GM21390 (cell line): ENCODE results near the gene PRDM16.

ENCODE experiments used
- ATAC-seq: cut with Tn5 transposase; IDR thresholded peaks from one replicate; pipeline ENCODE4 v1.9.1; 2021; ENCODE audit not compliant: unreplicated experiment

Gene PRDM16

DNA sequence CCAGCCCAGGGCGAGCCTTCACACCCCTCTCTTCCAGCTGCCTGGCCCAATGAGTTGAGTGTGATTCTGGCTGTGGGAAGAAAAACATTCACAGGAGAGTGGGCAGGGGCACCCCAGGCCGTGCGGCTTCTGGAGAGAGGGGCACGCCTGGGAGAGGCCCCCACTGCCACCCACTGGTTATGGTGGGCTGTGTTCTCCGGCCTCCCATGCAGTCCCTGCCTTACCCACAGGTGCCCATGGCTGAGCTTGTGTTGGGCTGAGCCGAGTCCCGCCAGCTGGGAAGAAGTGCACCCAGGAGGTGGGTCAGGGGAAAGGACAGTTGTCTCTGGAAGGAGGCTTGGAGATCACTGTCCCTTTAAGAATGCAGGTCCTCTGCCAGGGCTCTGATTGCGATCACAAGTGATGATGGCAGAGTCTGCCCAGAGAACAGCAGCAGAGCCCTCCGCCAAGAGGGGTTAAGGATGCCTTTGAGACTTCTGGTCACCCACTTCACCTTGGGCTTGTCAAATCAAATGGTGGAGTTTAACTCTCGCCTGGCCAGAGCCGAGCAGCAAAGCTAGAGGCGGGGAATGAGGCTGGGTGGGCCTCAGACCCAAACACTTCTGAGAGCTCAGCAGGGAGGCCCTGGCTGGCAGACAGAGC lies 260.8 kb downstream of the PRDM16 start:
- no peak for ATAC-seq

DNA sequence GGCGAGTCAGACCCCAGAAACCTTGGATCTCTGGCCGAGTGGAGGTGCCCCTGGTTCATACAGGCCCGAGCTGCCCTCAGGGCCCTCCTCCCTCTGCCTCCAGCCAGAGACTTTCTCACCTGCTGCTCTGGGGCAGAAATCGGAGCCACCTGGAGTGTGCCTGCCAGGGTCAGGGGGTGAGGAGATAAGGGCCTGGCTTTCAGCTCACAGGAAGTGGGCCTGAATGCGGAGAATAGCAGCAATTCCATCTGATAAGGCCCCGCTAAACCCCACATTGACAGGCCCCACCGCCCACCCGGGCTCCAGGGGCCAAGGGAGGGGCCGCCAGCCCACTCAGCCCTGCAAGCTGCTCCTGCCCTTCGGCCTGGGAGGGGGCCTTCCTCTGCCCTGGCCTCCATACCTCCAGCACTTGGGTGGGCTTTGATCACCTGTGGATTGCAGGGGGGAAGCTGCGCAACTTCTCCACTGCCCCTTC lies 261.8 kb downstream of the PRDM16 start:
- ATAC-seq = no peak

- no peak for ATAC-seq
These were observed 262.6 kb downstream of the PRDM16 start for GRCh38 chr1:3331564-3331963.

DNA sequence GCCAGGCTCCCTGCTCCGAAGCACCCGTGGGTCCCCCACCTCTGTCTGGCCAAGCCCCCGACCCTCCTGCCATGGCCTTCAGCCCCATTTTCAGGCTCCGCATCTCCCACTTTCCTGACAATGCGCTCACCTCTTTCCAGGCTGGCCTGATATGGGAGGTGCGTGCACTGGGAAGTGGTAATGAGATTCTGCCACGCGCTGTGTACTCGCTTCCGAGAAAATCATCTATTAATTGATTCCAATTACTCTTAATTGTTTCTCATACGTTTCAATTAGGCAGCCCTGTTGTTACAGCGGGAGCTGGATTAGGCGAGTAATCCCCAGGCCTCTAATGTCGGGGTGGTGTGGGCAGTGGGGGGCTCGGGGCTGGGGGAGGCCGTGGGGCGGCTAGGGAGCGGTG lies 263.0 kb downstream of the PRDM16 start:
- no peak for ATAC-seq

- no peak for ATAC-seq
These were observed 263.7 kb downstream of the PRDM16 start for GRCh38 chr1:3332662-3333061.

DNA sequence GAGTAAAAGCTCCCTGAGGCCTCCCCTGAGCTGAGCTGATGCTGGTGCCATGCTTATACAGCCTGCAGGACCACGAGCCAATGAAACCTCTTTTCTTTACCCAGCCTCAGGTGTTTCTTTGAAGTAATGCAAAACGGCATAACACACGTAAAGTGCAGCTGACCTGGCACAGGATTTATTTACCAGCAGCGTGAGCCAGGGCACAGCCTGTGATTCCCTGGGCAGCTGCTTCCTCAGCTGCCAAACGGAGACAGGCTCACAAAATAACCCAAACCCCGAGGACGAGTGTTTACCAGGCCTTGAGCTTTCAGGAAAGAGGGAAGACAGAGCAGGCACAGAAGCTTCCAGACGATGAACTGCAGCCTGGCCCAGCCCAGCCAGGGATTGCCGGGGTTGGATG lies 264.9 kb downstream of the PRDM16 start:
- ATAC-seq = no peak

DNA sequence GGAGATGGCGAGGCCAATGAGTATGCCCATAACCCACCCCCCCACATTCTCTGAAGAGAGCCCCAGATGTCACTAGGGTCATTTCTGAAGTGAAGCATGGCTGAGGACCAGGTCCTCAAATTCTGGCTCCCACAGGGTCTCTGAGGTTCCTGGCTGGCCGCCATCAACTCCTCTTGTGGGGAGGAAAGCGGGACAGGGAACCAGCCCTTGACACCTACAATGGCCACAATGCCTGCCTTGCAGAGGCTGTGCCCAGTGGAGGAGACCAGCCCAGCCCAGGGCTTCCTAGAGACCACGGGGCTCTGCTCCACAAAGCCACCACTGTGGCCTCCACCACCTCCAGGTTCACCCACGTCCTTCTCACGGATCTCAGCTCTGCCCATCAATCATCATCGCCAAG lies 265.4 kb downstream of the PRDM16 start:
- ATAC-seq = no peak

GRCh38 chr1:3335754-3336640 lies 267.0 kb downstream of the PRDM16 start:
- ATAC-seq = no peak

- ATAC-seq = no peak
These were observed 267.9 kb downstream of the PRDM16 start for GRCh38 chr1:3336641-3337630.

DNA sequence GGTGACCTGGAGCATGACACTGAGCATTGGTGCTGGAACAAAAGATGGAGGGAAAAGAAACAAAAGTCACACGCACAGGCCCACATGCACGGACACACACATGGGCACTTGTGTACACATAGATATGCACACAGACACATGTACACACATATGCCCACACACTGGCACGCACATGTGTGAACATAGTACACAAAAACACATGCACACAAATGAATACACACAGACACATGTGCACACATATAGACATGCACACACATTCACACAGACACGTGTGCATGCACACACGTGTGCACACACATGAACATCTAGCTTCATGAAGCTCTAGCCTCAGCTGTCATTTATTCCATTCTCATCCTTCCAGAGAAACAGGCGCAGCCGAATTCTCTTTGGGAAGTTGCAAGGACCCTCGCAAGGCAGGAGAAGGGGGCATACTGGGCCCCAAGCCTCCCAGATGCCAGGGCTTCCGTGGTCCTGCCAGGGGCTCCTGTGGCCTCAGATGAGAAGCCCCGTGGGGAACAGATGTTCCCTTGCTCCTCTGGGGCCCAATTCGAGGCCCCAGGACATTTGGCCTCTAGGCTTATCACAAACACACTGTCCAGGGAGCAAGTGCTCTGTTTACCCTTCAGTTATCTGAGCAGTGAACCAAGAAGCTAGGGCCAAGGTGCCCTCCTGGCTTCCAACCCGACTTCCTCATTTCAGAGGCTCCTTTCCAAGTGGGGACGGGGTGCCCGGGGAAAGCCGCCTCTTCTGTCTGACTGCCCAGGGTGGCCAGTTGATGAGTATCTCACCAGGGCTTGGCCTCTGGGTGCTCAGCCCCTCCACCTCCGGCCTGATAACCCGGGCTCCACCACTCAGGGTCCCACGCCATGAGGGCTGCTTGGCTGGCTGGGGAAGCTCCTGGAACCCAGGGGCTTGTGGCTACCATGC lies 269.1 kb downstream of the PRDM16 start:
- no peak for ATAC-seq

DNA sequence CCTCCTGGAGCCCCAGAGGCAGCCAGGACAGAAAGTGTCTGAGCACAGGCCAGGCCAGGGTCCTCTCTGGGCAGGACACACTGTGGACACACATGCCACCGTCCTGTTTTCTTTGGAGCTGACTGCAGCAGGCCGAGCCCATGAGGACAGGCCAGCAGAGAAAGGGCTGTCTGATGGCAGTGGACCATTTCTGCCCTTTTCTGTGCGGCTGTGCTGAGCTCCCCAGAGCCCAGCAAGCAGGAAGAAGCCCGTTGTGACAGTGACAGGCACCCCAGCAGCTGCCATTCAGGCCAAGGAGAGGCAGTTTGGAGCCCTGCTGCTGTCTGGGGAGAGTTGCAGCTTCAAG lies 269.7 kb downstream of the PRDM16 start:
- no peak for ATAC-seq

GRCh38 chr1:3339856-3340255 lies 270.9 kb downstream of the PRDM16 start:
- no peak for ATAC-seq

DNA sequence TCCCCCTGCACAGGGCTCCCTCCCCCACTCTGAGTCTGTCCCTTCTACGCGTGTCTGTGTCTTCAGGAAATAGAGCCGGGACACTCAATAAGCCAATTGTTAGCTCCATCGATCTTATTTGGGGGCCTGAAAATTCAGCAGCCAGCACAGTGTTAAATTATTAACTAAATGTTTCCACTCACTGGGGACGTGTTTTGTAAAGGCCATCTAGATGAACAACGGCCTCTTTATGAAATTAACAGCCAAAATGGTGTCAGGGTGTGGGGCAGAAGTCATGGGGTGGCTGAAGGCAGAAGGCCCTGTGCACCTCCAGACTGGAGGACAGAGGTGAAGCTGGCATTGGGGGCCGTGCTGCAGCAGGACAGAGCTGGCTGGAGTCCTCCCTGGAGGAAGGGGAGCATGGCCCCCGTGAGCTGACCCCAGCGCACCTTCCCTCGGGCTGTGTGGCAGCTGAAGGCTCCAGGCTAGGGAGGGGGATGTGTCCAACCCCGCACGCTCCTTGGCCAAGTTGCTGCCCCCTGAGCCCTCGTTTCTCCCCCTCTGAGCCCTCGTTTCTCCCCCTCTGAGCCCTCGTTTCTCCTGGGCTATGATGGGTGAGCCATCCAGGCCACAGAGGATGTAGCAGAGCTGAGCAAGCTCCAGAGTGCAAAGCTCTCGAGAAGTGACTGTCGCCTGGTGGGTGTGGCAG lies 271.7 kb downstream of the PRDM16 start:
- no peak for ATAC-seq

- no peak for ATAC-seq
These were observed 272.4 kb downstream of the PRDM16 start for GRCh38 chr1:3341236-3341994.

GRCh38 chr1:3342960-3343359 lies 274.0 kb downstream of the PRDM16 start:
- ATAC-seq = no peak

GRCh38 chr1:3344395-3344794 lies 275.4 kb downstream of the PRDM16 start:
- ATAC-seq = no peak

GRCh38 chr1:3345792-3346191 lies 276.8 kb downstream of the PRDM16 start:
- ATAC-seq = no peak

GRCh38 chr1:3346478-3346877 lies 277.5 kb downstream of the PRDM16 start:
- no peak for ATAC-seq
